ENCODE data around the gene NPAS2. TPM values are rescaled to one million over a fixed set of nuclear protein-coding genes. Genes with fewer than 3 reads are reported as not detected.

Gene NPAS2
- total RNA-seq, 1 donor from 2014 or later, result 10.7 TPM

DNA sequence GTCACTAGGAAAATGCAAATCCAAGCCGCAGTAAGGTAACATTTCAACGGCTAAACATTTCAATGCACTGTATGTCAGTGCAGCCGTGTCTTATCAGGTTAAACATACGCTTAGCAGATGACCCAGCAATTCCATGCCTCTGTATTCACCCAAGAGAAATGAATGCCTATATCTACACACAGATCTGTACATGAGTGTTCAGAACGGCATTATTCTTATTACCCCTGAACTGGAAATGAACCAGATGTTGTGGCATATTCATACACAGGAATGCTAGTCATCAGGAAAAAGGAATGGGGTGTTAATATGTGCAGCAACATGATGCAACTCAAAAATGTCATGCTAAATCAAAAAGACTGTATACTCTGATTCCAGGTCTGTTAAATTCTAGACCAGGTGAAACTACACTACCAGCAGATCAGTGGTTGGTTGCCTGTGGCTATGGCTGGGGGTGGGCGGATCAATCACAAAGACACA is 101.8 kb downstream of the NPAS2 start:
- Mint-ChIP-seq H3K27me3 (peaks cover 4% of the 10 kb centered on the region), H3K4me1 (ENCODE audit: unreplicated experiment) (peaks cover 10% of the 10 kb centered on the region), H3K4me3 (no peak overlapping the region), H3K9me3 (peaks cover 4% of the 10 kb centered on the region), H3K27ac (no peak overlapping the region), H3K36me3 (peaks cover 17% of the 10 kb centered on the region)
- TF ChIP-seq, protein P1, sequence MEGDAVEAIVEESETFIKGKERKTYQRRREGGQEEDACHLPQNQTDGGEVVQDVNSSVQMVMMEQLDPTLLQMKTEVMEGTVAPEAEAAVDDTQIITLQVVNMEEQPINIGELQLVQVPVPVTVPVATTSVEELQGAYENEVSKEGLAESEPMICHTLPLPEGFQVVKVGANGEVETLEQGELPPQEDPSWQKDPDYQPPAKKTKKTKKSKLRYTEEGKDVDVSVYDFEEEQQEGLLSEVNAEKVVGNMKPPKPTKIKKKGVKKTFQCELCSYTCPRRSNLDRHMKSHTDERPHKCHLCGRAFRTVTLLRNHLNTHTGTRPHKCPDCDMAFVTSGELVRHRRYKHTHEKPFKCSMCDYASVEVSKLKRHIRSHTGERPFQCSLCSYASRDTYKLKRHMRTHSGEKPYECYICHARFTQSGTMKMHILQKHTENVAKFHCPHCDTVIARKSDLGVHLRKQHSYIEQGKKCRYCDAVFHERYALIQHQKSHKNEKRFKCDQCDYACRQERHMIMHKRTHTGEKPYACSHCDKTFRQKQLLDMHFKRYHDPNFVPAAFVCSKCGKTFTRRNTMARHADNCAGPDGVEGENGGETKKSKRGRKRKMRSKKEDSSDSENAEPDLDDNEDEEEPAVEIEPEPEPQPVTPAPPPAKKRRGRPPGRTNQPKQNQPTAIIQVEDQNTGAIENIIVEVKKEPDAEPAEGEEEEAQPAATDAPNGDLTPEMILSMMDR (conservative IDR thresholded peaks at IDR 0.05), result no peak
- no peak for DNase-seq (ENCODE audit: extremely low spot score, unreplicated experiment)

DNA sequence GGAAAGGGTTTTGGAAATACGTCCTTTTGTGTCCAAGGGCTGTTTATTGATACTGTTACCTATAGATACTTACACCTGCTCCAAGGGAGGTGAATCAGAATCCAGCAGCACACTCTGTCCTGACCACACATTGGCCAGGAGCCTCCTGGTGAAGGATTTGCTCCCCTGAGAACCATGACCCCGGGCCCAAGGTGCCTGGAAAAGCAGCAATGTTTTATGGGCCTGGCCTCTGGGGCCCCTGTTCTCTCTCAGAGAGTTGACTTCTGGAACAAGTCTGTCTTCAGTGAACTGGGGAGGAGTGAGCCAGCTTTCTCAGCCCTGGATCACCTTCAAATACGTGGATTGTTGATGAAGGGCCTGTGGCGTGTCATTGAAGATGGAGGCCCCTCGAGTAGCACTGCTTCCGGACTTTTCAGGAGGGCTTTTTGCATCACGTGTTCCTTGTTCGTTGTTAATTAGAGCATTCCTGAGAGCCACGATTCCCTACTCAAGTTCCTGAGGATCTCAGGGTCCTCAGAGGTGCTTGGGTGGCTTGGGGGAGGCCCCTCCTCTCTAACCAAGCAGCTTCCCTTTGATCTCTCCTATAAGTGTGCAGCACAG is 103.6 kb downstream of the NPAS2 start:
- no peak for DNase-seq (ENCODE audit: extremely low spot score, unreplicated experiment)
- TF ChIP-seq, protein P1 (conservative IDR thresholded peaks at IDR 0.05), result no peak
- no peak overlapping the region for H3K4me3 Mint-ChIP-seq
- H3K4me1 Mint-ChIP-seq (ENCODE audit: unreplicated experiment), result peaks cover 10% of the 10 kb centered on the region
- H3K9me3 Mint-ChIP-seq, result peaks cover 4% of the 10 kb centered on the region
- peaks cover 14% of the 10 kb centered on the region for H3K36me3 Mint-ChIP-seq
- H3K27ac Mint-ChIP-seq, result no peak overlapping the region
- peaks cover 4% of the 10 kb centered on the region for H3K27me3 Mint-ChIP-seq

DNA sequence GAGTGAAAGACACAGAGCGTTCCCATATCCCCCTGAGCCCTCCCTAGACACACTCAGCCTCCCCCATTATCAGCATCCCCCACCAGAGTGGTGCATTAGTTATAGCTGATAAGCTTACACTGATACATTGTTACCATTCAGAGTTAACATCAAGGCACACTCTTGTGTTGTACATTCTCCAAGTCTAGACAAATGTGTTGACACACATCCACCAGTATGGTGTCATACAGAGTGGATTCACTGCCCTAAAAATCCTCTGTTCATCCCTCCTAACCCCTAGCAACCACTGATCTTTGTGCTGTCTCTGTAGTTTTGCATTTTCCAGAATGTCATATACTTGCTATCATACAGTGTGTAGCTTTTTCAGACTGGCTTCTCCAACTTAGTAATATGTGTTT is 104.2 kb downstream of the NPAS2 start:
- TF ChIP-seq, protein P1 (conservative IDR thresholded peaks at IDR 0.05), result no peak
- Mint-ChIP-seq H3K4me3 (no peak overlapping the region), H3K27me3 (peaks cover 4% of the 10 kb centered on the region), H3K27ac (no peak overlapping the region), H3K4me1 (ENCODE audit: unreplicated experiment) (peaks cover 10% of the 10 kb centered on the region), H3K36me3 (peaks cover 14% of the 10 kb centered on the region), H3K9me3 (peaks cover 4% of the 10 kb centered on the region)
- DNase-seq (ENCODE audit: extremely low spot score, unreplicated experiment), result no peak

DNA sequence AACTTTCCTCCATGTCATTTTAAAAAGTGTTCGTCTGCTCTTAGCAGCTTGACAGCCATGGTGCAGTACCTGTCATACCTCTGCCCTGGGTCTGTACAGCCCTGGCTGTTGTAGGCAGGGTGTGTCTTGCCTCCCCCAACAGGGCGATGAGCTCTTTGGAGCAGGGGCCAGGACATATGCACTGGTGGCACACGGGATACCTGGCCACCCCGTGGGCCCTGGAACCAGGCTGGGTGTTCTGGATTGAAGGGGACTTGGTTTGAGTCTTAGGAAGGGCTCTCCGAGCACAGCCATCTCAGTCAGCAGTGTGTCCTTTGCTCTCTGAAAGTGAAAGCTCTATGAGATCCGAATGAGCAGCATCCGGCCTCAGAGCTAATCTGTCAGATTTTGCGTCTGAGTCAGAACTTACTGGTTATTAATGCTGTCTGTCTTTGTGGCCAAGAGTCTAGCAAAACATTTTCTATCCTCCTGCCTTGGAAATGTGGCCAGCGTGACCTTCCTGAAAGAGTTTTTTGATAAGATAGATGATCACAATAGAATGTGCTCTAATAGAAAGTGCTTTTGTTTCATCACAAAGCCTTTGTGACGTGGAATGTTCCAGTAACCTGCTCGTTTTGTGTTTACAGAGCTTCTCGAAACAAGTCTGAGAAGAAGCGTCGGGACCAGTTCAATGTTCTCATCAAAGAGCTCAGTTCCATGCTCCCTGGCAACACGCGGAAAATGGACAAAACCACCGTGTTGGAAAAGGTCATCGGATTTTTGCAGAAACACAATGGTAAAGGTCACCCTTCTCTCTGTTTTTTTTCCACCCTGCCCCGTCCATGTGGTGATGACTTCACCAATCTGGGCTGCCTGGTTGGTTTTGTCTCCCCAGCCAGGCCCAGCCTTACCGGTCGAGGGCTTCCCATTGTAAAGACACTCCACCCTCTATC is 104.8 kb downstream of the NPAS2 start:
- peaks cover 10% of the 10 kb centered on the region for H3K4me1 Mint-ChIP-seq (ENCODE audit: unreplicated experiment)
- TF ChIP-seq, protein P1 (conservative IDR thresholded peaks at IDR 0.05), result no peak
- H3K36me3 Mint-ChIP-seq, result peaks cover 14% of the 10 kb centered on the region
- H3K9me3 Mint-ChIP-seq, result peaks cover 4% of the 10 kb centered on the region
- no peak overlapping the region for H3K4me3 Mint-ChIP-seq
- H3K27ac Mint-ChIP-seq, result no peak overlapping the region
- peaks cover 3% of the 10 kb centered on the region for H3K27me3 Mint-ChIP-seq
- DNase-seq (ENCODE audit: extremely low spot score, unreplicated experiment), result no peak

DNA sequence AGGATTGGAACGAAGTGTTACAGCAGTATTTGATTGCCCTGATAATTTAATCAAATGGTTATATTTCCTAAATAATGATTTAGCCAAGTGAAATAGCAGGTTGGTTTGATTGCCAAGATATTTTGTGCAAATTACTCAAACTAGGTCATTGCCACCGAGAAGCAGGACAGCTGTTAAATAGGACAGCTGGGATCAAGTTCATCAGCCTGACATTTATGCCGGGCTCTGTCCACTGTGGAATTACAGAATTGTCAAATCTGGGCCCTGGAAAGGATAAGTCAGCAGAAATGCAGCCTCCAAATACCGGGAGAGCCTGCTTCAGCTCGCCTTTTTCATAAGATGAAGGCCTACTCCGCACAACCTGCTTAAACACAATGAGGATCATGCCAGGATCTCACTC is 108.3 kb downstream of the NPAS2 start:
- Mint-ChIP-seq H3K9me3 (peaks cover 6% of the 10 kb centered on the region), H3K27me3 (no peaks in the 10 kb centered on the region), H3K4me3 (no peak overlapping the region), H3K4me1 (ENCODE audit: unreplicated experiment) (peaks cover 3% of the 10 kb centered on the region), H3K36me3 (peaks cover 18% of the 10 kb centered on the region), H3K27ac (no peak overlapping the region)
- no peak for DNase-seq (ENCODE audit: extremely low spot score, unreplicated experiment)
- TF ChIP-seq, protein P1 (conservative IDR thresholded peaks at IDR 0.05), result no peak

All from type B pancreatic cell (in vitro differentiated cells).